ENCODE data around the gene ACSM3. TPM values are rescaled to one million over a fixed set of nuclear protein-coding genes. Genes with fewer than 3 reads are reported as not detected.

The ACSM3 gene
- total and polyA plus RNA-seq, 2 donors (not counting 3 experiments of a cell fraction or from before 2014, with no cell fraction given), result 23.7 to 37.3 TPM

- Histone ChIP-seq H3K9me3 (replicated peaks; ENCODE audit: control insufficient read depth, insufficient read depth, low read length) (no peaks in the 10 kb centered on the region), H3K79me2 (ENCODE audit: control insufficient read depth, insufficient read depth, low read length) (no peaks in the 10 kb centered on the region), H3K9me1 (replicated peaks; ENCODE audit: control insufficient read depth, extremely low read depth, insufficient read depth, low read length) (no peaks in the 10 kb centered on the region), H3K4me2 (ENCODE audit: insufficient read depth, low read length) (no peak overlapping the region), H4K20me1 (replicated peaks; ENCODE audit: control insufficient read depth, extremely low read depth, insufficient read depth, low read length) (no peaks in the 10 kb centered on the region), H2AFZ (ENCODE audit: low read depth, low read length) (no peak overlapping the region), H3K9ac (replicated peaks; ENCODE audit: extremely low read depth, insufficient read depth, low read length) (no peak overlapping the region), H3K36me3 (ENCODE audit: control insufficient read depth in 2 of 2, extremely low read depth in 1 of 2, insufficient read depth in 2 of 2, low read length in 2 of 2) (no peaks in the 10 kb centered on the region), H3K27ac (ENCODE audit: insufficient read depth, low read depth, low read length) (no peak overlapping the region), H3K4me1 (ENCODE audit: control insufficient read depth, extremely low read depth, insufficient read depth, low read length) (no peaks in the 10 kb centered on the region), H3K4me3 (replicated peaks in 1 of 3; ENCODE audit: insufficient read depth in 1 of 3, low read depth in 1 of 3, low read length in 3 of 3) (no peak overlapping the region), H3K27me3 (ENCODE audit: control insufficient read depth in 2 of 2, insufficient read depth in 2 of 2, low read length in 2 of 2) (peaks cover 0 to 3% of the 10 kb centered on the region in 2 experiments)
- no TSS peak for BruUV-seq (replicated peaks)
- intact Hi-C loops (cut with micrococcal nuclease), result no loop called here
- CTCF ChIA-PET, result no interaction called here
- no peak for TF ChIP-seq EZH2 (IDR thresholded peaks at IDR 0.05; ENCODE audit: borderline replicate concordance, low read depth, low read length, severe bottlenecking)
- TF ChIP-seq MAX (IDR thresholded peaks at IDR 0.05; ENCODE audit: insufficient read depth, insufficient read length), result no peak
- TF ChIP-seq MYC (IDR thresholded peaks at IDR 0.05; ENCODE audit: low read depth, low read length), result no peak
- TF ChIP-seq FOS (IDR thresholded peaks at IDR 0.05; ENCODE audit: borderline replicate concordance, insufficient read depth, low read length), result no peak
- no peak for TF ChIP-seq CTCF (IDR thresholded peaks at IDR 0.05; ENCODE audit: extremely low read depth in 1 of 2, insufficient read depth in 1 of 2, low read depth in 1 of 2, low read length in 2 of 2)
- TF ChIP-seq GATA2 (IDR thresholded peaks at IDR 0.05; ENCODE audit: insufficient read depth, insufficient read length, low read depth, low read length), result no peak
- TF ChIP-seq JUN (IDR thresholded peaks at IDR 0.05; ENCODE audit: borderline replicate concordance, insufficient read depth, insufficient read length, low read depth), result no peak
- TF ChIP-seq POLR2A (IDR thresholded peaks at IDR 0.05; ENCODE audit: low read depth, low read length), result no peak
- no peak for TF ChIP-seq POLR2AphosphoS5 (IDR thresholded peaks at IDR 0.05; ENCODE audit: insufficient read depth, low read depth, low read length)
- dilution Hi-C loops (cut with MboI; ENCODE audit: extremely low pct_ligation_motif_present, low sequenced_read_pairs), result no loop called here
- DNase-seq (ENCODE audit: low read depth, low spot score), result no peak
- no peak for FAIRE-seq
- POLR2A ChIA-PET, result no interaction called here
Measured at GRCh38 chr16:20768818-20769217, 5.0 kb downstream of the ACSM3 start.

Measured in endothelial cell of umbilical vein (primary cell).